ENCODE data around the gene C10orf90.

C10orf90 gene

GRCh38 chr10:126423732-126424491 lies 246.6 kb downstream of the C10orf90 start:
- Histone ChIP-seq H3K36me3 (ENCODE audit: insufficient read depth, low read length) (no peaks in the 10 kb centered on the region), H3K4me3 (no peak overlapping the region), H3K27ac (no peak overlapping the region), H3K9me3 (ENCODE audit: low read depth, low read length) (no peaks in the 10 kb centered on the region), H3K9ac (ENCODE audit: insufficient read length) (no peak overlapping the region)
- TF ChIP-seq EZH2 (IDR thresholded peaks at IDR 0.05) (no peak), FOXP2 (optimal IDR thresholded peaks at IDR 0.05; ENCODE audit: control extremely low read depth, extremely low read length, insufficient read depth) (no peak), POLR2AphosphoS5 (IDR thresholded peaks at IDR 0.05; ENCODE audit: borderline replicate concordance, low read depth, low read length) (no peak)
- no peak for DNase-seq (ENCODE audit: low read depth, low spot score)

- Histone ChIP-seq H3K36me3 (ENCODE audit: insufficient read depth, low read length) (no peaks in the 10 kb centered on the region), H3K9ac (ENCODE audit: insufficient read length) (no peak overlapping the region), H3K9me3 (ENCODE audit: low read depth, low read length) (no peaks in the 10 kb centered on the region), H3K27ac (no peak overlapping the region), H3K4me3 (no peak overlapping the region)
- TF ChIP-seq POLR2AphosphoS5 (IDR thresholded peaks at IDR 0.05; ENCODE audit: borderline replicate concordance, low read depth, low read length) (no peak), EZH2 (IDR thresholded peaks at IDR 0.05) (no peak), FOXP2 (optimal IDR thresholded peaks at IDR 0.05; ENCODE audit: control extremely low read depth, extremely low read length, insufficient read depth) (no peak)
- DNase-seq (ENCODE audit: low read depth, low spot score) = no peak
These were observed 247.9 kb downstream of the C10orf90 start for GRCh38 chr10:126422567-126422966.

- no peak overlapping the region for H3K27ac ChIP-seq
- no peaks in the 10 kb centered on the region for H3K9me3 ChIP-seq (ENCODE audit: low read depth, low read length)
- TF ChIP-seq EZH2 (IDR thresholded peaks at IDR 0.05) = no peak
- DNase-seq (ENCODE audit: low read depth, low spot score) = no peak
- no peak overlapping the region for H3K4me3 ChIP-seq
- H3K36me3 ChIP-seq (ENCODE audit: insufficient read depth, low read length) = no peaks in the 10 kb centered on the region
- H3K9ac ChIP-seq (ENCODE audit: insufficient read length) = no peak overlapping the region
These were observed 248.7 kb downstream of the C10orf90 start for GRCh38 chr10:126421756-126422256.

- DNase-seq (ENCODE audit: low read depth, low spot score) = no peak
- no peak overlapping the region for H3K9ac ChIP-seq (ENCODE audit: insufficient read length)
- no peaks in the 10 kb centered on the region for H3K36me3 ChIP-seq (ENCODE audit: insufficient read depth, low read length)
- no peaks in the 10 kb centered on the region for H3K9me3 ChIP-seq (ENCODE audit: low read depth, low read length)
- no peak for TF ChIP-seq EZH2 (IDR thresholded peaks at IDR 0.05)
- no peak for TF ChIP-seq FOXP2 (optimal IDR thresholded peaks at IDR 0.05; ENCODE audit: control extremely low read depth, extremely low read length, insufficient read depth)
- no peak for TF ChIP-seq POLR2AphosphoS5 (IDR thresholded peaks at IDR 0.05; ENCODE audit: borderline replicate concordance, low read depth, low read length)
- H3K4me3 ChIP-seq = no peak overlapping the region
- H3K27ac ChIP-seq = no peak overlapping the region
These were observed 249.8 kb downstream of the C10orf90 start for GRCh38 chr10:126420567-126421300.

- Histone ChIP-seq H3K36me3 (ENCODE audit: insufficient read depth, low read length) (no peaks in the 10 kb centered on the region), H3K9me3 (ENCODE audit: low read depth, low read length) (no peaks in the 10 kb centered on the region), H3K4me3 (no peak overlapping the region), H3K27ac (no peak overlapping the region), H3K9ac (ENCODE audit: insufficient read length) (no peak overlapping the region)
- TF ChIP-seq FOXP2 (optimal IDR thresholded peaks at IDR 0.05; ENCODE audit: control extremely low read depth, extremely low read length, insufficient read depth) (no peak), EZH2 (IDR thresholded peaks at IDR 0.05) (no peak), POLR2AphosphoS5 (IDR thresholded peaks at IDR 0.05; ENCODE audit: borderline replicate concordance, low read depth, low read length) (no peak)
- DNase-seq (ENCODE audit: low read depth, low spot score) = no peak
These were observed 253.2 kb downstream of the C10orf90 start for GRCh38 chr10:126417220-126417825.

- H3K4me3 ChIP-seq = no peak overlapping the region
- H3K9ac ChIP-seq (ENCODE audit: insufficient read length) = no peak overlapping the region
- no peak overlapping the region for H3K27ac ChIP-seq
- H3K36me3 ChIP-seq (ENCODE audit: insufficient read depth, low read length) = no peaks in the 10 kb centered on the region
- DNase-seq (ENCODE audit: low read depth, low spot score) = no peak
- TF ChIP-seq FOXP2 (optimal IDR thresholded peaks at IDR 0.05; ENCODE audit: control extremely low read depth, extremely low read length, insufficient read depth) (no peak), POLR2AphosphoS5 (IDR thresholded peaks at IDR 0.05; ENCODE audit: borderline replicate concordance, low read depth, low read length) (no peak), EZH2 (IDR thresholded peaks at IDR 0.05) (no peak)
- no peaks in the 10 kb centered on the region for H3K9me3 ChIP-seq (ENCODE audit: low read depth, low read length)
These were observed 260.7 kb downstream of the C10orf90 start for GRCh38 chr10:126409821-126410220.

GRCh38 chr10:126408953-126409641 lies 261.4 kb downstream of the C10orf90 start:
- H3K9me3 ChIP-seq (ENCODE audit: low read depth, low read length) = no peaks in the 10 kb centered on the region
- no peak overlapping the region for H3K27ac ChIP-seq
- H3K4me3 ChIP-seq = no peak overlapping the region
- no peaks in the 10 kb centered on the region for H3K36me3 ChIP-seq (ENCODE audit: insufficient read depth, low read length)
- DNase-seq (ENCODE audit: low read depth, low spot score) = no peak
- TF ChIP-seq EZH2 (IDR thresholded peaks at IDR 0.05) (no peak), POLR2AphosphoS5 (IDR thresholded peaks at IDR 0.05; ENCODE audit: borderline replicate concordance, low read depth, low read length) (no peak), FOXP2 (optimal IDR thresholded peaks at IDR 0.05; ENCODE audit: control extremely low read depth, extremely low read length, insufficient read depth) (no peak)
- no peak overlapping the region for H3K9ac ChIP-seq (ENCODE audit: insufficient read length)

GRCh38 chr10:126407831-126408230 lies 262.7 kb downstream of the C10orf90 start:
- TF ChIP-seq POLR2AphosphoS5 (IDR thresholded peaks at IDR 0.05; ENCODE audit: borderline replicate concordance, low read depth, low read length) = no peak
- no peak for TF ChIP-seq FOXP2 (optimal IDR thresholded peaks at IDR 0.05; ENCODE audit: control extremely low read depth, extremely low read length, insufficient read depth)
- no peak for TF ChIP-seq EZH2 (IDR thresholded peaks at IDR 0.05)
- DNase-seq (ENCODE audit: low read depth, low spot score) = no peak

More at GRCh38 chr10:126407831-126408230, 262.7 kb downstream of the C10orf90 start:
- Histone ChIP-seq H3K9me3 (ENCODE audit: low read depth, low read length) (no peaks in the 10 kb centered on the region), H3K4me3 (no peak overlapping the region), H3K9ac (ENCODE audit: insufficient read length) (no peak overlapping the region), H3K27ac (no peak overlapping the region), H3K36me3 (ENCODE audit: insufficient read depth, low read length) (no peaks in the 10 kb centered on the region)
